ENCODE measurements around the gene GALNT10. TPM values are rescaled to one million over a fixed set of nuclear protein-coding genes. Genes with fewer than 3 reads are reported as not detected.

The GALNT10 gene
- total and polyA plus RNA-seq, 2 experiments from 2014 or later: 3.2 to 12.9 TPM

- TF ChIP-seq ZNF462 (CRISPR knock-in tag; IDR thresholded peaks at IDR 0.05): no peak
These were observed 30.1 kb downstream of the GALNT10 start (continued) for GRCh38 chr5:154220625-154221024.

- H3K36me3 Mint-ChIP-seq (ENCODE audit: low read depth): peaks cover 6% of the 10 kb centered on the region
- no peak for TF ChIP-seq ZNF114 (CRISPR knock-in tag; IDR thresholded peaks at IDR 0.05)
- no peak for TF ChIP-seq EZH2 (IDR thresholded peaks at IDR 0.05; ENCODE audit: low read depth, unreplicated experiment)
- no peak for TF ChIP-seq NANOG (IDR thresholded peaks at IDR 0.05; ENCODE audit: borderline replicate concordance)
- no peak for TF ChIP-seq ZNF462 (CRISPR knock-in tag; IDR thresholded peaks at IDR 0.05)
- no peak for TF ChIP-seq JUNB (IDR thresholded peaks at IDR 0.05; ENCODE audit: unreplicated experiment)
- no peak for TF ChIP-seq CREB1 (CRISPR knock-in tag; IDR thresholded peaks at IDR 0.05; ENCODE audit: low read depth)
- no peak for TF ChIP-seq ZNF331 (CRISPR knock-in tag; IDR thresholded peaks at IDR 0.05; ENCODE audit: low read depth)
These were observed 30.9 kb downstream of the GALNT10 start for GRCh38 chr5:154221371-154221896.

More at GRCh38 chr5:154221371-154221896, 30.9 kb downstream of the GALNT10 start:
- ATAC-seq: no peak
- Mint-ChIP-seq H3K4me1 (peaks cover 42% of the 10 kb centered on the region), H3K9me3 (peaks cover 2% of the 10 kb centered on the region; the same call in 1 of the 3 replicates), H3K27ac (peak overlapping the region; percentile 32; the same call in 1 of the 2 replicates), H3K4me3 (no peak overlapping the region), H3K27me3 (ENCODE audit: insufficient read depth, low read depth, poor library complexity) (peaks cover 5% of the 10 kb centered on the region)
- DNase-seq (ENCODE audit: low spot score): peak; percentile 22
- H3K9me2 ChIP-seq (ENCODE audit: insufficient read depth): no peaks in the 10 kb centered on the region
- no peak overlapping the region for H3K4me3 ChIP-seq
- no peaks in the 10 kb centered on the region for H3F3A ChIP-seq (replicated peaks; ENCODE audit: low read depth)
- H2AFZ ChIP-seq: no peak overlapping the region
- no peaks in the 10 kb centered on the region for H3K36me3 ChIP-seq (ENCODE audit: insufficient read depth)
- H3K27me3 ChIP-seq (ENCODE audit: insufficient read depth): no peaks in the 10 kb centered on the region
- no peaks in the 10 kb centered on the region for H3K79me2 ChIP-seq (replicated peaks; ENCODE audit: insufficient read depth)
- H3K4me1 ChIP-seq (ENCODE audit: insufficient read depth): peaks cover 42% of the 10 kb centered on the region
- no peak overlapping the region for H3K4me2 ChIP-seq
- H4K20me1 ChIP-seq (replicated peaks; ENCODE audit: insufficient read depth): no peaks in the 10 kb centered on the region
- H3K27ac ChIP-seq (ENCODE audit: low read depth): peak overlapping the region; percentile 69

Measured in GM23338 (cell line).